ENCODE results near the gene SMAP2. TPM values are rescaled to one million over a fixed set of nuclear protein-coding genes. Genes with fewer than 3 reads are reported as not detected.
A peak's percentile ranks its signal among the peaks of the same experiment; 100 is the strongest.

SMAP2 gene
- total RNA-seq, 4 donors from 2014 or later: 14.9 to 121 (median 47.5) TPM

DNA sequence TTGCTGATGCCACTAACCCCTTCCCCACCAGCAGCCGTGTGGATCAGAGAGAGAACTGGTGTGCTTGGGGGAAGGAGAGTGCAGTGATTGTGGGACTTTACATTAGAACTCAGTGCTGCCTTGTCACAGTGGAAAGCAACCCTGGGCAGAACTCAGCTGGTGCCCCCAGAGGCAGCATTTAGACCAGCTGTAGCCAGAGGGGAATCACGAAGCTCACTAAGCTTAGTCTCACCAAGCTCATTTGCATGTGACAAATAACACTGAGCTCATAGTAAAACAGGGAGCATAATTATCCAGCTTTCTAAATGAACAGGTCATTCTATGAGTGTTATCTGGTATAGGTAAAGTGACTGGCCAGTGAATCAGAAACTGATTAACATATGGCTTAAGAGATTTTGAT lies 9.8 kb upstream of the SMAP2 start:
- intact Hi-C loops (cut with DNase I; ENCODE audit: low total_unique reads) (no loop called here), in situ Hi-C loops (cut with MboI; ENCODE audit: low sequenced_read_pairs in 4 of 4) (no loop called here)
- ATAC-seq: no peak
- Histone ChIP-seq H3K4me1 (no peaks in the 10 kb centered on the region), H3K27me3 (peaks cover 0 to 5% (median 0%) of the 10 kb centered on the region in 3 donors), H3K36me3 (no peaks in the 10 kb centered on the region), H3K9me3 (no peaks in the 10 kb centered on the region), H3K27ac (no peak overlapping the region), H3K4me3 (no peak overlapping the region)
- TF ChIP-seq POLR2A (IDR thresholded peaks at IDR 0.05): no peak
- TF ChIP-seq, protein P1, sequence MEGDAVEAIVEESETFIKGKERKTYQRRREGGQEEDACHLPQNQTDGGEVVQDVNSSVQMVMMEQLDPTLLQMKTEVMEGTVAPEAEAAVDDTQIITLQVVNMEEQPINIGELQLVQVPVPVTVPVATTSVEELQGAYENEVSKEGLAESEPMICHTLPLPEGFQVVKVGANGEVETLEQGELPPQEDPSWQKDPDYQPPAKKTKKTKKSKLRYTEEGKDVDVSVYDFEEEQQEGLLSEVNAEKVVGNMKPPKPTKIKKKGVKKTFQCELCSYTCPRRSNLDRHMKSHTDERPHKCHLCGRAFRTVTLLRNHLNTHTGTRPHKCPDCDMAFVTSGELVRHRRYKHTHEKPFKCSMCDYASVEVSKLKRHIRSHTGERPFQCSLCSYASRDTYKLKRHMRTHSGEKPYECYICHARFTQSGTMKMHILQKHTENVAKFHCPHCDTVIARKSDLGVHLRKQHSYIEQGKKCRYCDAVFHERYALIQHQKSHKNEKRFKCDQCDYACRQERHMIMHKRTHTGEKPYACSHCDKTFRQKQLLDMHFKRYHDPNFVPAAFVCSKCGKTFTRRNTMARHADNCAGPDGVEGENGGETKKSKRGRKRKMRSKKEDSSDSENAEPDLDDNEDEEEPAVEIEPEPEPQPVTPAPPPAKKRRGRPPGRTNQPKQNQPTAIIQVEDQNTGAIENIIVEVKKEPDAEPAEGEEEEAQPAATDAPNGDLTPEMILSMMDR (IDR thresholded peaks at IDR 0.05 in 4 of 5, conservative IDR thresholded peaks at IDR 0.05 in 1 of 5): no peak
- DNase-seq: no peak

DNA sequence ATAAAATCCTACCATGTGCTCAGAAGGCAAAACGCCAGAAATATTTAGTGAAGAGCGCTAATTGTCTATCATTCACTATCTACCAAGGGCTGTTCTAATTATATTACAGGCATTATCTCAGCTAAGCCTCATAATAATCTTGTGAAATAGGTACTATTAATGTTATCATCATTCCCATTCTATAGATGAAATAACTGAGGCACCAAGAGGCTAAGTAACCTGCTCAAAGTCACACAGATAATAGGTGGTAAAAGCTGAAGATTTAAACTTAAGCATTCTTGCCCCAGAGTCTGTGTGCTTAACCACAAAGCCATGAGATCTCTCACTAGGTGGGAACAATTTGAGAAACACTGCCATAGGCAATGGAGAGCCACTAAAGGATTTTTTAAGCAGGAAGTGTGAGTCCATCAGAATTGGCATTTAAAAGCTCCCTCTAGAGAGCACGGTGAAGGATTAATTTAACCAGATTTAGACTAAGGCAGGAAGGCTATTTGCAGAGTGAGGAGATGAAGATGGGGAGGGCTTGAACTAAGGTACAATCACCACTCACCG lies 1.7 kb upstream of the SMAP2 start:
- in situ Hi-C loops (cut with MboI; ENCODE audit: low sequenced_read_pairs in 4 of 4): no loop called here
- no peak overlapping the region for H3K27ac ChIP-seq
- intact Hi-C loops (cut with DNase I; ENCODE audit: low total_unique reads): loop anchor here (5.0 kb wide), 2 partner anchors 36 to 114 kb away; partner anchors contain the start of gene ZMPSTE24
- no peak overlapping the region for H3K4me3 ChIP-seq
- H3K27me3 ChIP-seq: no peaks in the 10 kb centered on the region
- ATAC-seq (no peak), DNase-seq (no peak)
- no peak for TF ChIP-seq POLR2A (IDR thresholded peaks at IDR 0.05)
- TF ChIP-seq, protein P1 (IDR thresholded peaks at IDR 0.05 in 4 of 5, conservative IDR thresholded peaks at IDR 0.05 in 1 of 5): no peak
- H3K9me3 ChIP-seq: no peaks in the 10 kb centered on the region
- H3K36me3 ChIP-seq: no peaks in the 10 kb centered on the region
- peaks cover 7 to 18% of the 10 kb centered on the region in 2 donors for H3K4me1 ChIP-seq

DNA sequence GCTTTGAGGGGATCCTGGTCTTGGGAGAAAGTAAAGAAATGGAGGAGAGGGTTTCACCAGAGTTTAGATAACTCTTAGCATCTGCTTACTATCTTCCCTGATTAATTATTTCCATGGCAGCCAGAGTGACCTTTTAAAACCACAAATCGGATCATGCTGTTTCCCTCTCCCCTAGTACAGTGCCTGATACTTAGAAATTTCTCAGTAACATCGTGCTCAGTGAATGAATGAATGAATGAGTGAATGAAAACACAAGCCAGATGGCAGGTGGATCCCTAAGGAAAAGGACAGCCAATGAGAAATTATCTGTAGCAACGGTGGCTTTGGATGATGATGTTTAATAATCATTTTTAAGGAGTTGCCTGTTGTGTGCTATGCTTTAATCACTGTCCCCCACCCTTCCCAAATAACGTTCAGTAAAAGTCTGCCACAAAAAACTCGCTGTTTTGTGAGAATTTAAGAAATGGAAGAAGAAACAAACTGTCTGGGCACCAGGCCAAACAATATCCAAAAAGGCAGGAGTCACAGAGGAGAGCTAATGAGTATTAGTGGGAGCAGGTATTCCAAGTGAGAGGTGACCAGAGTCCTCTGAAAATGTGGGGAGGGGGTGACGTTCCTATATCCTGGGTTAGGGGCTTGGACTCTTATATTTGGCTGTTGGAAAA lies 737 bp upstream of the SMAP2 start:
- intact Hi-C loops (cut with DNase I; ENCODE audit: low total_unique reads): loop anchor here (5.0 kb wide), 2 partner anchors 35 to 115 kb away; partner anchors contain the start of gene ZMPSTE24
- DNase-seq (no peak), ATAC-seq (no peak)
- TF ChIP-seq, protein P1 (IDR thresholded peaks at IDR 0.05 in 4 of 5, conservative IDR thresholded peaks at IDR 0.05 in 1 of 5): no peak
- no peak for TF ChIP-seq POLR2A (IDR thresholded peaks at IDR 0.05)
- no peak overlapping the region for H3K27ac ChIP-seq
- H3K27me3 ChIP-seq: no peaks in the 10 kb centered on the region
- no peaks in the 10 kb centered on the region for H3K9me3 ChIP-seq
- in situ Hi-C loops (cut with MboI; ENCODE audit: low sequenced_read_pairs in 4 of 4): no loop called here
- no peaks in the 10 kb centered on the region for H3K36me3 ChIP-seq
- peaks cover 7 to 18% of the 10 kb centered on the region in 2 donors for H3K4me1 ChIP-seq
- H3K4me3 ChIP-seq: peak overlapping the region; percentile 90 to 98 (median 95)

DNA sequence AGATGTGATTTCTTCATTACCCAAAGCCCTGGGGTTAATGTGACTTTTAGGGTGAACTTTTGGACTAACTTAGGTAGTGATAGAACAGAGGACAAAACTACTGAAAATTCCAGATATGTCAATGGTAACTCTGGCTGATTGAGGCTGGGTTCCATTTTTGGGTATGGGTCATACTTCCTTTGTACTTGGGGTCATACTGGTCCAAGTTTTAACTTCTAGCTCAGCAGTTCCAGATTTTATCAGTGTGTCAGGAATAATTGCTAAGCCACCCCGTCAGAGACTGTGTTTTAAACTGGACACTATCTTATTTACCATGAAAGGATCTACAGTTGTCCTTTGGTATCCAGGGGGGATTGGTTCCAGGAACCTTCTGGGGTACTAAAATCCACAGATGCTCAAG lies 4.0 kb downstream of the SMAP2 start:
- DNase-seq (no peak), ATAC-seq (no peak)
- no peak overlapping the region for H3K4me3 ChIP-seq
- peaks cover 10 to 26% of the 10 kb centered on the region in 2 donors for H3K4me1 ChIP-seq
- TF ChIP-seq, protein P1 (IDR thresholded peaks at IDR 0.05 in 4 of 5, conservative IDR thresholded peaks at IDR 0.05 in 1 of 5): no peak
- no peak for TF ChIP-seq POLR2A (IDR thresholded peaks at IDR 0.05)
- intact Hi-C loops (cut with DNase I; ENCODE audit: low total_unique reads) (loop anchor here (1.0 kb wide), 1 partner anchor 14 kb away; no protein-coding TSS in a partner anchor), in situ Hi-C loops (cut with MboI; ENCODE audit: low sequenced_read_pairs in 4 of 4) (no loop called here)
- H3K27me3 ChIP-seq: no peaks in the 10 kb centered on the region
- no peaks in the 10 kb centered on the region for H3K36me3 ChIP-seq
- no peak overlapping the region for H3K27ac ChIP-seq
- H3K9me3 ChIP-seq: no peaks in the 10 kb centered on the region

Data from gastrocnemius medialis (tissue), 4 donors.